ENCODE data around the gene PPDPF. TPM values are rescaled to one million over a fixed set of nuclear protein-coding genes. Genes with fewer than 3 reads are reported as not detected.
A peak's percentile ranks its signal among the peaks of the same experiment; 100 is the strongest.

Gene PPDPF
- total RNA-seq, 1 experiment from 2014 or later: 243 TPM

DNA sequence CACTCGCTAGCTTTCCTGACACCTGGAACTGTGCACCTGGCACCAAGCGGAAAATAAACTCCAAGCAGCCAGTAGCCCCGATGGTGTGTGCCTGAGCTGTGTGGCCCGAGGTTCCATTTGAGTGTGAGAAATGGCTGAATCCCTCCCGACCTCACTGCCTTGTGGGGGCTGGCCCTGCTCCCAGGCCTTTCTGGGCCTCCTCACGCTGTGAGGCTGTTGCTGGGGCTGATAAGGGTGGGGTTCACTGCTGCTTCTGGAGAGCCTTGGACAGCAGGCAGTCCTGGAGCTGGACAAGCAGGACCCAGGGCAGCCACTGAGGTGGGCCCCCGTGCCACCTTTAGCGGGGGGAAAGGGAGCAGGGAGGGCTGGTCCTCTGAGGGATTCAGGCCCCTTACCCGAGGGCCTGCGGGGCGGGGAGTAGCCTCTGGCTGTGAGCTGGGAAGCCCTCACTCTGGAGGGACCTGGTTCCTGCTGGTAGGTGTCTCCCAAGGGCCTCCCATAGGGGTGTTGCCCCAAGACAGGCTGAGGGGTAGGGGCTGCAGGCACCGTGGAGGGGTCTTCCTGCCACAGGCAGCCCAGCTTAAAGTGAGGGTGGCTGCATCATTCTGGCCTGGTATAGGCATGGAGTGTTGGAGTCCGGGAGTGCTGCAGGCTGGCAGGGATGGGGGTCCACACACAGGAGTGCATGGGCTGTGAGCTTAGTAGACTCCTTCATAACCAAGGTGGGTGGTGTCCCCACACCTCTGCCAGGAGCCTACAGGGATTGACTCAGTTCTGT, 1.7 kb downstream of the PPDPF start:
- H3K36me3 ChIP-seq (ENCODE audit: low read depth): peaks cover 18% of the 10 kb centered on the region
- peaks cover 41% of the 10 kb centered on the region; the same call in 1 of the 2 replicates for H3F3A ChIP-seq (ENCODE audit: insufficient read depth, low read depth)
- no peak overlapping the region for H2AFZ ChIP-seq
- no peak overlapping the region for H3K4me3 ChIP-seq
- no peak overlapping the region for H3K4me2 ChIP-seq
- intact Hi-C loops (cut with micrococcal nuclease; ENCODE audit: unreplicated experiment): no loop called here
- DNase-seq: no peak
- no peaks in the 10 kb centered on the region for H3K27me3 ChIP-seq (ENCODE audit: insufficient read depth, low read depth)
- ChIA-PET CTCF (interaction anchor here (0.6 to 1.3 kb wide), 3 partner anchors 16 to 238 kb away, joined by 4 to 7 read pairs (median 4); no protein-coding TSS in a partner anchor), POLR2A (ENCODE audit: unreplicated experiment) (interaction anchor here (0.5 to 0.6 kb wide), 2 partner anchors 9 to 12 kb away, joined by 3 to 5 read pairs; no protein-coding TSS in a partner anchor)
- peaks cover 7% of the 10 kb centered on the region for H3K79me2 ChIP-seq (ENCODE audit: low read depth)
- no peaks in the 10 kb centered on the region for H3K9me2 ChIP-seq (ENCODE audit: insufficient read depth)
- peaks cover 1% of the 10 kb centered on the region; the same call in 1 of the 2 replicates for H3K4me1 ChIP-seq (replicated peaks; ENCODE audit: insufficient read depth)
- BruUV-seq (replicated peaks): no TSS peak
- H4K20me1 ChIP-seq (ENCODE audit: insufficient read depth): no peaks in the 10 kb centered on the region; the same call in 1 of the 2 replicates
- H3K27ac ChIP-seq: no peak overlapping the region
- TF ChIP-seq, protein P1, sequence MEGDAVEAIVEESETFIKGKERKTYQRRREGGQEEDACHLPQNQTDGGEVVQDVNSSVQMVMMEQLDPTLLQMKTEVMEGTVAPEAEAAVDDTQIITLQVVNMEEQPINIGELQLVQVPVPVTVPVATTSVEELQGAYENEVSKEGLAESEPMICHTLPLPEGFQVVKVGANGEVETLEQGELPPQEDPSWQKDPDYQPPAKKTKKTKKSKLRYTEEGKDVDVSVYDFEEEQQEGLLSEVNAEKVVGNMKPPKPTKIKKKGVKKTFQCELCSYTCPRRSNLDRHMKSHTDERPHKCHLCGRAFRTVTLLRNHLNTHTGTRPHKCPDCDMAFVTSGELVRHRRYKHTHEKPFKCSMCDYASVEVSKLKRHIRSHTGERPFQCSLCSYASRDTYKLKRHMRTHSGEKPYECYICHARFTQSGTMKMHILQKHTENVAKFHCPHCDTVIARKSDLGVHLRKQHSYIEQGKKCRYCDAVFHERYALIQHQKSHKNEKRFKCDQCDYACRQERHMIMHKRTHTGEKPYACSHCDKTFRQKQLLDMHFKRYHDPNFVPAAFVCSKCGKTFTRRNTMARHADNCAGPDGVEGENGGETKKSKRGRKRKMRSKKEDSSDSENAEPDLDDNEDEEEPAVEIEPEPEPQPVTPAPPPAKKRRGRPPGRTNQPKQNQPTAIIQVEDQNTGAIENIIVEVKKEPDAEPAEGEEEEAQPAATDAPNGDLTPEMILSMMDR (conservative IDR thresholded peaks at IDR 0.05): no peak
- TF ChIP-seq EZH2 (IDR thresholded peaks at IDR 0.05; ENCODE audit: low read depth): no peak
- peaks cover 11% of the 10 kb centered on the region for H3K9me3 ChIP-seq (ENCODE audit: insufficient read depth, low read depth)

DNA sequence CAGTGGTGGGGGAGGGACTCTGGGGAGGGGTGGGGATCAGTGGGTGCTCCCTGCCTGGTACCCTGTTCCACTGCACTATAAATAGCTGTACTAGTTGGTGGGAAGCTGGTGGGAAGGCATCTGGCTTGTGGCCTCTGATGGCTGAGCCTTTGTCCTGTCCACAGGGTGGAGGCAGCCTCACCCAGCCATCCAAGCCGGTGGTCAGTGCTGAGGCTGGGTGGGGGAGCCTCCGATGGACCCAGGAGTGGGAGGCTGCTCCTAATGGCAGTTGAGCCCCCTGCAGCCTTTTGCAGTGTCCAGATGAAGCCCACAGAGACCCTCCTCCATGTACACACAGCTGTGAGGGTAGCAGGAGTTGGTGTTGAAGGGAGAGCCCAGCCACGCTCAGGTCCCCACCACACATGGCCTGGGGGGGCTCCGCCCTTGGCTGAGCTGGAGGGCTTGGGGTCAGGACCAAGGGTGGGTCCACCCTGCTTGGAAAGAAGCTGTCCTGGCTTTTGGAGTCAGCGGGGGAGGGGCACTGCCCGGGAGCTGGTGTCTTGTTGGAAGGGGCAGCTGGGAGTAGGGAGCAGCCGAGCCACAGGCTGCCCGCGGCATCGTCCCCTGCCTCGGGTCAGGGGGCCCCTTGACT, 2.5 kb downstream of the PPDPF start:
- H2AFZ ChIP-seq: no peak overlapping the region
- no peak for DNase-seq
- H3K79me2 ChIP-seq (ENCODE audit: low read depth): peaks cover 7% of the 10 kb centered on the region
- H3F3A ChIP-seq (ENCODE audit: insufficient read depth, low read depth): peaks cover 45% of the 10 kb centered on the region; the same call in 1 of the 2 replicates
- no peak overlapping the region for H3K4me3 ChIP-seq
- H3K27me3 ChIP-seq (ENCODE audit: insufficient read depth, low read depth): no peaks in the 10 kb centered on the region
- peaks cover 18% of the 10 kb centered on the region for H3K36me3 ChIP-seq (ENCODE audit: low read depth)
- TF ChIP-seq EZH2 (IDR thresholded peaks at IDR 0.05; ENCODE audit: low read depth): no peak
- TF ChIP-seq, protein P1 (conservative IDR thresholded peaks at IDR 0.05): no peak
- H3K4me1 ChIP-seq (replicated peaks; ENCODE audit: insufficient read depth): no peaks in the 10 kb centered on the region; the same call in 1 of the 2 replicates
- CTCF ChIA-PET: interaction anchor here (0.6 to 0.9 kb wide), 2 partner anchors 15 to 238 kb away, joined by 4 to 7 read pairs; no protein-coding TSS in a partner anchor
- BruUV-seq (replicated peaks): TSS peak; percentile 12
- no peak overlapping the region for H3K27ac ChIP-seq
- H3K9me3 ChIP-seq (ENCODE audit: insufficient read depth, low read depth): peaks cover 11% of the 10 kb centered on the region
- no peak overlapping the region for H3K4me2 ChIP-seq
- no peaks in the 10 kb centered on the region for H3K9me2 ChIP-seq (ENCODE audit: insufficient read depth)
- intact Hi-C loops (cut with micrococcal nuclease; ENCODE audit: unreplicated experiment): no loop called here
- POLR2A ChIA-PET (ENCODE audit: unreplicated experiment): interaction anchor here (0.6 kb wide), 2 partner anchors 11 to 545 kb away, joined by 3 to 6 read pairs; no protein-coding TSS in a partner anchor
- no peaks in the 10 kb centered on the region; the same call in 1 of the 2 replicates for H4K20me1 ChIP-seq (ENCODE audit: insufficient read depth)

DNA sequence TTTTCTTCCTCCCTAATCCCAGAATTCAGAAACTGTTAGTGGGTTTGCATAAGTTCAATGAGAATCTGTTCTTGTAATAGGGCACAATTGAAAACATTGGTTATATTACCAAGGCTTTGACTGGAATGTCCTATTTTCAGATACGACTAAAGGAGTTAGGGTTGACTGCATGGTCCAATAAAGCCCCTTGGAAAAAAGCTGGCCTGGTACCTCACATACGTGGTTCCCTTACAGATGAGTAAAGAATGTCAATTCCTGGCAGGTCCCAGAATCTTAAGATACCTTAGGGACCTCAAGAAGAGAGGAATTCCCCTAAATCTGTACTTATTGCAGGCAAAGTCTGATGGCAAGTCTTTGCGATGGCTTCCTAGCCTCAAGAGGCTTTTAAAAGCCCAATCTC, 4.6 kb downstream of the PPDPF start:
- peaks cover 7% of the 10 kb centered on the region for H3K79me2 ChIP-seq (ENCODE audit: low read depth)
- no peaks in the 10 kb centered on the region; the same call in 1 of the 2 replicates for H3K4me1 ChIP-seq (replicated peaks; ENCODE audit: insufficient read depth)
- H3F3A ChIP-seq (ENCODE audit: insufficient read depth, low read depth): peaks cover 56% of the 10 kb centered on the region; the same call in 1 of the 2 replicates
- peaks cover 18% of the 10 kb centered on the region for H3K36me3 ChIP-seq (ENCODE audit: low read depth)
- no peak for DNase-seq
- H3K4me2 ChIP-seq: no peak overlapping the region
- no peak overlapping the region for H3K4me3 ChIP-seq
- peaks cover 11% of the 10 kb centered on the region for H3K9me3 ChIP-seq (ENCODE audit: insufficient read depth, low read depth)
- no TSS peak for BruUV-seq (replicated peaks)
- no peak for TF ChIP-seq EZH2 (IDR thresholded peaks at IDR 0.05; ENCODE audit: low read depth)
- TF ChIP-seq, protein P1 (conservative IDR thresholded peaks at IDR 0.05): no peak
- H3K27ac ChIP-seq: no peak overlapping the region
- H3K9me2 ChIP-seq (ENCODE audit: insufficient read depth): no peaks in the 10 kb centered on the region
- CTCF ChIA-PET: no interaction called here
- POLR2A ChIA-PET (ENCODE audit: unreplicated experiment): interaction anchor here (0.7 to 1.0 kb wide), 3 partner anchors 9 to 589 kb away, joined by 3 to 14 read pairs (median 4); no protein-coding TSS in a partner anchor
- H2AFZ ChIP-seq: no peak overlapping the region
- no peaks in the 10 kb centered on the region; the same call in 1 of the 2 replicates for H4K20me1 ChIP-seq (ENCODE audit: insufficient read depth)
- H3K27me3 ChIP-seq (ENCODE audit: insufficient read depth, low read depth): no peaks in the 10 kb centered on the region
- intact Hi-C loops (cut with micrococcal nuclease; ENCODE audit: unreplicated experiment): no loop called here

Data from PC-9 (cell line).